GM23338 (cell line): ENCODE results near the gene SLC22A16. TPM values are rescaled to one million over a fixed set of nuclear protein-coding genes. Genes with fewer than 3 reads are reported as not detected.

ENCODE experiments used
- ATAC-seq: fragments of 200-7000 bp; cut with Tn5 transposase; 3 replicates; pipeline ENCODE4 v1.9.1; 2020
- DNase-seq: peaks from one replicate; pipeline ENCODE4 v3.0.0-alpha.2; 2015; ENCODE audit warnings: low spot score
- H2AFZ ChIP-seq: fragments of 200-600 bp; sonication (generic); 2 replicates; pipeline ENCODE4 v1.8.0; 2016; ENCODE audit warnings: antibody characterized with exemption, mild to moderate bottlenecking, moderate library complexity
- H3F3A ChIP-seq: fragments of 200-600 bp; sonication (generic); replicated peaks from 2 replicates; pipeline ENCODE4 v1.8.0; 2017; ENCODE audit warnings: antibody characterized with exemption, mixed run types, low read depth
- H3K27ac ChIP-seq: fragments of 200-600 bp; sonication (generic); 2 replicates; pipeline ENCODE4 v1.6.1; 2016; ENCODE audit warnings: low read depth
- H3K27me3 ChIP-seq: fragments of 200-600 bp; sonication (generic); 2 replicates; pipeline ENCODE4 v1.8.0; 2016; ENCODE audit warnings: mild to moderate bottlenecking, mixed run types, moderate library complexity; ENCODE audit not compliant: insufficient read depth
- H3K36me3 ChIP-seq: fragments of 200-600 bp; sonication (generic); 2 replicates; pipeline ENCODE4 v1.8.0; 2016; ENCODE audit warnings: mild to moderate bottlenecking; ENCODE audit not compliant: insufficient read depth
- H3K4me1 ChIP-seq: fragments of 200-600 bp; sonication (generic); 2 replicates; pipeline ENCODE4 v1.8.0; 2016; ENCODE audit warnings: mild to moderate bottlenecking, moderate library complexity; ENCODE audit not compliant: insufficient read depth
- H3K4me2 ChIP-seq: fragments of 200-600 bp; sonication (generic); 2 replicates; pipeline ENCODE4 v1.7.1; 2017; ENCODE audit warnings: mixed run types
- H3K4me3 ChIP-seq: fragments of 200-600 bp; sonication (generic); 2 replicates; pipeline ENCODE4 v1.6.1; 2016; ENCODE audit warnings: mixed run types
- H3K79me2 ChIP-seq: fragments of 200-600 bp; sonication (generic); replicated peaks from 2 replicates; pipeline ENCODE4 v1.8.0; 2017; ENCODE audit warnings: mild to moderate bottlenecking; ENCODE audit not compliant: insufficient read depth
- H3K9me2 ChIP-seq: fragments of 200-600 bp; sonication (generic); 2 replicates; pipeline ENCODE4 v1.8.0; 2017; ENCODE audit not compliant: insufficient read depth
- H4K20me1 ChIP-seq: fragments of 200-600 bp; sonication (generic); replicated peaks from 2 replicates; pipeline ENCODE4 v1.8.0; 2017; ENCODE audit warnings: mild to moderate bottlenecking; ENCODE audit not compliant: insufficient read depth
- H3K27ac Mint-ChIP-seq: 2 replicates; pipeline ENCODE4 v1.8.0; 2020; ENCODE audit warnings: inconsistent platforms, mild to moderate bottlenecking, moderate library complexity, mixed read lengths
- H3K27me3 Mint-ChIP-seq: 3 replicates; pipeline ENCODE4 v1.8.0; 2022; ENCODE audit warnings: low read depth, mild to moderate bottlenecking, moderate library complexity, mixed read lengths, inconsistent platforms; ENCODE audit not compliant: insufficient read depth, poor library complexity
- H3K36me3 Mint-ChIP-seq: 3 replicates; pipeline ENCODE4 v1.8.0; 2021; ENCODE audit warnings: low read depth, mild to moderate bottlenecking, inconsistent platforms, moderate library complexity, mixed read lengths
- H3K4me1 Mint-ChIP-seq: 3 replicates; pipeline ENCODE4 v1.8.0; 2020; ENCODE audit warnings: mild to moderate bottlenecking, inconsistent platforms, mixed read lengths
- H3K4me3 Mint-ChIP-seq: 3 replicates; pipeline ENCODE4 v1.8.0; 2021; ENCODE audit warnings: moderate library complexity, mild to moderate bottlenecking, inconsistent platforms, mixed read lengths
- H3K9me3 Mint-ChIP-seq: 3 replicates; pipeline ENCODE4 v1.8.0; 2020; ENCODE audit warnings: moderate library complexity, mild to moderate bottlenecking, inconsistent platforms, mixed read lengths
- EZH2phosphoT487 ChIP-seq: fragments of 200-600 bp; sonication (generic); IDR thresholded peaks from one replicate; pipeline ENCODE4 v1.8.1; 2018; ENCODE audit warnings: antibody characterized with exemption; ENCODE audit not compliant: unreplicated experiment
- POLR2AphosphoS5 ChIP-seq: IDR thresholded peaks from 2 replicates; pipeline ENCODE4 v1.6.1; 2016; ENCODE audit warnings: antibody characterized with exemption, low read depth
- STAT1 ChIP-seq: IDR thresholded peaks from one replicate; pipeline ENCODE4 v1.6.1; 2016; ENCODE audit warnings: antibody characterized with exemption; ENCODE audit not compliant: unreplicated experiment
- ZNF331 ChIP-seq: fragments of 250-450 bp; sonication (Bioruptor Pico); IDR thresholded peaks from 2 replicates; pipeline ENCODE4 v1.5.0; 2020; ENCODE audit warnings: low read depth, mild to moderate bottlenecking, moderate library complexity
- polyA plus RNA-seq: library from polyadenylated mRNA; unstranded; fragments of >200 nt; fragmentation: Nextera tagmentation; extraction: Ambion mirVana; gene quantifications from 2 replicates; pipeline ENCODE4 v1.2.1, GENCODE V29; 2016
- total RNA-seq: library from RNA; depleted of rRNA; stranded (reverse); fragments of >200 nt; shearing (Covaris generic); gene quantifications from 2 replicates; pipeline ENCODE4 v1.2.3, GENCODE V29; 2014
- TF ChIP-seq, protein P1 (sequence below), 2 experiments: fragments of 200-600 bp in 1 of 2; sonication (generic) in 1 of 2; conservative IDR thresholded peaks; 2 replicates each; pipeline versions ENCODE4 v1.5.1 to v1.6.1; 2016 to 2017; ENCODE audit warnings: antibody characterized with exemption in 2 of 2, low read depth in 2 of 2, mild to moderate bottlenecking in 2 of 2, moderate library complexity in 1 of 2
- TF ChIP-seq, protein P2 (sequence below): IDR thresholded peaks from 2 replicates; pipeline ENCODE4 v1.6.1; 2016; ENCODE audit warnings: antibody characterized with exemption

Gene SLC22A16
- total and polyA plus RNA-seq, 2 experiments from 2014 or later, result 0.37 to 0.42 TPM

DNA sequence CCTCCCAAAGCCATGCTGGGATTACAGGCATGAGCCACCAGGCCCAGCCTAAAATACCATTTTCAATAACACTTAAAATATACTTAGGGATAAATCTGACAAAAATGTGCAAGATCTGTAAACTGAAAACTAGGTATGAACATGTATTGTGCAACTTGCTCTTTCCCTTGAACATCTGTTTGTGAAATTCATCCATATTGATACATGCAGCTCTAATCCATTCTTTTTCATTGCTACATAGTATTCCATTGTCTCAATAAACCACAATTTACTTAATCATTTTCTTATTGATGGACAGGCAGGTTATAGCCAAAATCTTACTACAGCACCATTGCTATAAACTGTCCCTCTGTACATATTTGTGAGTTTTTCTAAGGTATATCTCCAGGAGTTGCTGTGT is 4.7 kb upstream of the SLC22A16 start:
- Histone ChIP-seq H3K27ac (no peak overlapping the region), H3K4me3 (no peak overlapping the region), H4K20me1 (no peaks in the 10 kb centered on the region; the same call in 1 of the 2 replicates), H2AFZ (no peak overlapping the region), H3K4me1 (no peaks in the 10 kb centered on the region), H3K9me2 (peaks cover 5% of the 10 kb centered on the region; the same call in 1 of the 2 replicates), H3F3A (no peaks in the 10 kb centered on the region), H3K36me3 (no peaks in the 10 kb centered on the region), H3K79me2 (no peaks in the 10 kb centered on the region), H3K4me2 (no peak overlapping the region), H3K27me3 (peaks cover 20% of the 10 kb centered on the region)
- Mint-ChIP-seq H3K27ac (no peak overlapping the region), H3K4me3 (no peak overlapping the region), H3K27me3 (peaks cover 7% of the 10 kb centered on the region), H3K36me3 (no peaks in the 10 kb centered on the region), H3K9me3 (peaks cover 12% of the 10 kb centered on the region; the same call in 1 of the 3 replicates), H3K4me1 (no peaks in the 10 kb centered on the region)
- TF ChIP-seq POLR2AphosphoS5 (no peak), STAT1 (no peak)
- TF ChIP-seq, protein P1, sequence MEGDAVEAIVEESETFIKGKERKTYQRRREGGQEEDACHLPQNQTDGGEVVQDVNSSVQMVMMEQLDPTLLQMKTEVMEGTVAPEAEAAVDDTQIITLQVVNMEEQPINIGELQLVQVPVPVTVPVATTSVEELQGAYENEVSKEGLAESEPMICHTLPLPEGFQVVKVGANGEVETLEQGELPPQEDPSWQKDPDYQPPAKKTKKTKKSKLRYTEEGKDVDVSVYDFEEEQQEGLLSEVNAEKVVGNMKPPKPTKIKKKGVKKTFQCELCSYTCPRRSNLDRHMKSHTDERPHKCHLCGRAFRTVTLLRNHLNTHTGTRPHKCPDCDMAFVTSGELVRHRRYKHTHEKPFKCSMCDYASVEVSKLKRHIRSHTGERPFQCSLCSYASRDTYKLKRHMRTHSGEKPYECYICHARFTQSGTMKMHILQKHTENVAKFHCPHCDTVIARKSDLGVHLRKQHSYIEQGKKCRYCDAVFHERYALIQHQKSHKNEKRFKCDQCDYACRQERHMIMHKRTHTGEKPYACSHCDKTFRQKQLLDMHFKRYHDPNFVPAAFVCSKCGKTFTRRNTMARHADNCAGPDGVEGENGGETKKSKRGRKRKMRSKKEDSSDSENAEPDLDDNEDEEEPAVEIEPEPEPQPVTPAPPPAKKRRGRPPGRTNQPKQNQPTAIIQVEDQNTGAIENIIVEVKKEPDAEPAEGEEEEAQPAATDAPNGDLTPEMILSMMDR (conservative IDR thresholded peaks at IDR 0.05; ENCODE audit: low read depth in 2 of 2), result no peak
- ATAC-seq, result no peak
- no peak for DNase-seq

DNA sequence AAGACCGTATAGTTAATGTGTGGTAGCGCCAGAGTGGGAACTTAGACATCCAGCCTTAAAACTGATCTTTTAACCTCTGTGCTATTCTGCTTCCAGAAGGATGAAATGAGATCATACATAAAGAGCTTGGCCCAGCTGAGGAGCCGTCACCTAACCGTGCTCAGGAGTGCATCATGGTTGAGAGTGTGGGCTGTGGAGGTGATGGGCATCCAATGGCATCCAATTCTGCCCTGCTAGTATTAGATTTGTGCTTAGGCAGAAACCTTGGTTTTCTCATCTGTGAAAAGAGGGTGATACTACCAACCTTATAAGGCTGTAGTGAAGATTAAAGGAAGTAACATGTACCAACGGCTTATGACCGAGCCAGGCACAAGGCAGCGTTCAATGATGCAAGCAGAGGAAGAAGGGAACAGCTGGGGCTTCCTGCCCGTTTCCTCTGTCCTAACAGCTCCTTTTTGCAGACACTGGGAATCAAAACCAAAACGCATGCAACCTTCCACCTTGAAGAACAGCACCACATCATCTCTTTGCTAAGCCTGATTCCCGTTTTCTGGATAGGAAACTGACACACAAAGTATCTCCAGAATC is 1.3 kb downstream of the SLC22A16 start:
- Histone ChIP-seq H2AFZ (peak overlapping the region; percentile 75; the same call in 1 of the 2 replicates), H3K4me3 (no peak overlapping the region), H3K9me2 (peaks cover 5% of the 10 kb centered on the region; the same call in 1 of the 2 replicates), H3K79me2 (no peaks in the 10 kb centered on the region), H3K27me3 (peaks cover 40% of the 10 kb centered on the region), H3K4me1 (no peaks in the 10 kb centered on the region), H3K27ac (no peak overlapping the region), H3K4me2 (no peak overlapping the region), H3F3A (no peaks in the 10 kb centered on the region), H4K20me1 (no peaks in the 10 kb centered on the region; the same call in 1 of the 2 replicates), H3K36me3 (no peaks in the 10 kb centered on the region)
- no peak for ATAC-seq
- TF ChIP-seq, protein P1 (conservative IDR thresholded peaks at IDR 0.05; ENCODE audit: low read depth in 2 of 2), result no peak
- TF ChIP-seq EZH2phosphoT487 (no peak), ZNF331 (CRISPR knock-in tag) (no peak), STAT1 (no peak)
- TF ChIP-seq, protein P2, sequence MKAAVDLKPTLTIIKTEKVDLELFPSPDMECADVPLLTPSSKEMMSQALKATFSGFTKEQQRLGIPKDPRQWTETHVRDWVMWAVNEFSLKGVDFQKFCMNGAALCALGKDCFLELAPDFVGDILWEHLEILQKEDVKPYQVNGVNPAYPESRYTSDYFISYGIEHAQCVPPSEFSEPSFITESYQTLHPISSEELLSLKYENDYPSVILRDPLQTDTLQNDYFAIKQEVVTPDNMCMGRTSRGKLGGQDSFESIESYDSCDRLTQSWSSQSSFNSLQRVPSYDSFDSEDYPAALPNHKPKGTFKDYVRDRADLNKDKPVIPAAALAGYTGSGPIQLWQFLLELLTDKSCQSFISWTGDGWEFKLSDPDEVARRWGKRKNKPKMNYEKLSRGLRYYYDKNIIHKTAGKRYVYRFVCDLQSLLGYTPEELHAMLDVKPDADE, result no peak
- DNase-seq, result no peak
- Mint-ChIP-seq H3K9me3 (peaks cover 14% of the 10 kb centered on the region), H3K4me3 (peak overlapping the region; percentile 66; the same call in 2 of the 3 replicates), H3K4me1 (no peaks in the 10 kb centered on the region; the same call in 2 of the 3 replicates), H3K27ac (no peak overlapping the region), H3K27me3 (peaks cover 21% of the 10 kb centered on the region), H3K36me3 (peaks cover 3% of the 10 kb centered on the region; the same call in 1 of the 3 replicates)
